ENCODE measurements around the gene RAB36. TPM values are rescaled to one million over a fixed set of nuclear protein-coding genes. Genes with fewer than 3 reads are reported as not detected.

RAB36 gene
- polyA plus RNA-seq, 3 donors, result 0.37 to 0.78 (median 0.49) TPM

DNA sequence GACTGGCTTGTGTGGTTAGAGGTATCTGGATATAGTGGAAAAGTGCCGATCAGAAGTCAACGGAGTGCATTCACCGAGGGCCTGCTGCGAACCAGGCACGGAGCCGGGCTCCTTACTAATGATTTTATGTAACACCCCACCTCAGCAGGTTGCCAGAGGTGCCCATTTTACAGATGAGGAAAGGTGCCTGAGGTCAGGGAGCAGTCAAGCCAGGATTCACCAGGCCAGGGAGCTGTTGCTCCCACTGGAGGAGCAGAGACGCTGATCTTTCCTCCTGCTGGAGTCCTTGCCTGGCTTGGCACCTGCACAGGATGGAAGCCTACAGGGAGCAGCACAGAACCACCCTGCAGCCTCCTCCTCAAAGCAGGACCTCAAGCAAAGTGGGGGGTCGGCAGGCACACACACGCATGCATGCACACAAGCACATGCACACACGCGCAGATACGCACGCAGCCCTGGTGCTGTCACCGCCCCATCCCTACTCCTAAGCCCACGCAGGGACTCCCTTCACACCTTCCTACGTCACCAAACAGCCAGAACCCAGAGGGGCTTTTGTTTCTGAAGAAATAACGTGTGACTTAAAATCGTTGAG, 19.7 kb upstream of the RAB36 start:
- Histone ChIP-seq H3K4me3 (replicated peaks in 1 of 3; ENCODE audit: low read depth in 2 of 3, low read length in 3 of 3) (no peak overlapping the region), H3K4me1 (ENCODE audit: control insufficient read depth in 1 of 2, insufficient read depth in 2 of 2, low read length in 2 of 2) (no peaks in the 10 kb centered on the region), H3K36me3 (replicated peaks in 1 of 2; ENCODE audit: control insufficient read depth in 1 of 2, insufficient read depth in 2 of 2, low read length in 2 of 2) (no peaks in the 10 kb centered on the region), H3K4me2 (replicated peaks; ENCODE audit: extremely low read depth, low read length, poor library complexity, severe bottlenecking) (no peak overlapping the region), H4K20me1 (ENCODE audit: insufficient read depth, low read length) (no peaks in the 10 kb centered on the region), H3K9ac (ENCODE audit: insufficient read depth, low read length, poor library complexity, severe bottlenecking) (no peak overlapping the region), H3K79me2 (ENCODE audit: insufficient read depth, low read length) (no peaks in the 10 kb centered on the region), H3K27me3 (ENCODE audit: control insufficient read depth in 2 of 2, insufficient read depth in 2 of 2, low read length in 2 of 2) (no peaks in the 10 kb centered on the region), H3K9me3 (replicated peaks in 1 of 2; ENCODE audit: control insufficient read depth in 1 of 2, insufficient read depth in 1 of 2, low read length in 2 of 2) (no peaks in the 10 kb centered on the region), H3K27ac (ENCODE audit: low read depth in 1 of 2, low read length in 2 of 2) (no peak overlapping the region), H2AFZ (ENCODE audit: insufficient read depth, low read depth, low read length, poor library complexity, severe bottlenecking) (no peak overlapping the region)
- Mint-ChIP-seq H3K36me3 (no peaks in the 10 kb centered on the region), H3K4me3 (no peak overlapping the region), H3K27me3 (ENCODE audit: low read depth in 3 of 3) (peaks cover 2 to 7% (median 4%) of the 10 kb centered on the region in 3 donors), H3K4me1 (peaks cover 2% of the 10 kb centered on the region), H3K27ac (peak overlapping the region in 1 of 7 donors; percentile 18), H3K9me3 (peaks cover 0 to 2% (median 0%) of the 10 kb centered on the region in 7 donors)
- 98% methylated on average over 10 of the region's 18 CpGs for WGBS (ENCODE audit: insufficient coverage)
- intact Hi-C loops (cut with micrococcal nuclease), result loop anchor here in 1 of 2 donors (5.0 kb wide), 1 partner anchor 163 kb away; no protein-coding TSS in a partner anchor
- TF ChIP-seq CTCF (IDR thresholded peaks at IDR 0.05), result no peak
- DNase-seq, result no peak

GRCh38 chr22:23126165-23127054, 18.9 kb upstream of the RAB36 start:
- H3K4me1 Mint-ChIP-seq, result peaks cover 2% of the 10 kb centered on the region
- no peaks in the 10 kb centered on the region for H3K9me3 Mint-ChIP-seq
- H3K4me2 ChIP-seq (replicated peaks; ENCODE audit: extremely low read depth, low read length, poor library complexity, severe bottlenecking), result no peak overlapping the region
- no peak overlapping the region for H3K27ac Mint-ChIP-seq
- H3K36me3 ChIP-seq (replicated peaks in 1 of 2; ENCODE audit: control insufficient read depth in 1 of 2, insufficient read depth in 2 of 2, low read length in 2 of 2), result no peaks in the 10 kb centered on the region
- no peak for DNase-seq
- no peaks in the 10 kb centered on the region for H3K4me1 ChIP-seq (ENCODE audit: control insufficient read depth in 1 of 2, insufficient read depth in 2 of 2, low read length in 2 of 2)
- no peaks in the 10 kb centered on the region for H3K79me2 ChIP-seq (ENCODE audit: insufficient read depth, low read length)
- no peaks in the 10 kb centered on the region for H3K9me3 ChIP-seq (replicated peaks in 1 of 2; ENCODE audit: control insufficient read depth in 1 of 2, insufficient read depth in 1 of 2, low read length in 2 of 2)
- no peak overlapping the region for H3K27ac ChIP-seq (ENCODE audit: low read depth in 1 of 2, low read length in 2 of 2)
- no peak for TF ChIP-seq CTCF (IDR thresholded peaks at IDR 0.05)
- peaks cover 0 to 7% (median 4%) of the 10 kb centered on the region in 3 donors for H3K27me3 Mint-ChIP-seq (ENCODE audit: low read depth in 3 of 3)
- no peaks in the 10 kb centered on the region for H3K36me3 Mint-ChIP-seq
- H3K27me3 ChIP-seq (ENCODE audit: control insufficient read depth in 2 of 2, insufficient read depth in 2 of 2, low read length in 2 of 2), result no peaks in the 10 kb centered on the region
- intact Hi-C loops (cut with micrococcal nuclease), result loop anchor here in 1 of 2 donors (5.0 kb wide), 1 partner anchor 164 kb away; no protein-coding TSS in a partner anchor
- no peaks in the 10 kb centered on the region for H4K20me1 ChIP-seq (ENCODE audit: insufficient read depth, low read length)
- no peak overlapping the region for H3K4me3 ChIP-seq (replicated peaks in 1 of 3; ENCODE audit: low read depth in 2 of 3, low read length in 3 of 3)
- no peak overlapping the region for H3K4me3 Mint-ChIP-seq
- H3K9ac ChIP-seq (ENCODE audit: insufficient read depth, low read length, poor library complexity, severe bottlenecking), result no peak overlapping the region
- 92% methylated on average over 9 of the region's 14 CpGs for WGBS (ENCODE audit: insufficient coverage)
- no peak overlapping the region for H2AFZ ChIP-seq (ENCODE audit: insufficient read depth, low read depth, low read length, poor library complexity, severe bottlenecking)
